K562 (cell line): ENCODE results near the gene SIDT1. TPM values are rescaled to one million over a fixed set of nuclear protein-coding genes. Genes with fewer than 3 reads are reported as not detected.

ENCODE experiments used
- ATAC-seq: fragments of 200-7000 bp; cut with Tn5 transposase; 3 replicates; pipeline ENCODE4 v1.9.1; 2020; ENCODE audit warnings: moderate library complexity
- BruUV-seq: library from RNA; stranded (reverse); fragments of 400-500 nt; replicated peaks from 2 replicates; lab custom pipeline; 2021; lab: Mats Ljungman, UMichigan
- CTCF ChIA-PET: fragments of 300-600 bp; formaldehyde crosslinking; extraction: SDS; loops from one replicate; lab custom pipeline; 2021; ENCODE audit warnings: low intra/inter-chr PET ratio; lab: Yijun Ruan, JAX
- POLR2A ChIA-PET: fragments of 300-600, 350-650 bp; sonication (Branson Sonifier 250); formaldehyde crosslinking; extraction: SDS; loops from one replicate; lab custom pipeline; 2021; ENCODE audit warnings: antibody characterized with exemption, inconsistent platforms; lab: Yijun Ruan, JAX
- DNase-seq, 4 experiments: peaks; one replicate each; pipeline versions ENCODE4 v3.0.0 to v3.0.0-alpha.2; 2011 to 2018; ENCODE audit warnings: low spot score in 3 of 4, mixed read lengths in 3 of 4; ENCODE audit errors: extremely low read depth in 1 of 4
- FAIRE-seq: peaks from 2 replicates; lab custom pipeline; 2011; peaks lifted over from hg19 to GRCh38; lab: Jason Lieb, UNC
- H2AFZ ChIP-seq: 2 replicates; pipeline ENCODE4 v1.6.0; 2011; ENCODE audit warnings: low read depth, low read length, control low read depth, inconsistent platforms
- H3K27ac ChIP-seq: fragments of 200-600 bp; 3 replicates; pipeline ENCODE4 v1.8.0; 2011; ENCODE audit warnings: low read depth, mild to moderate bottlenecking, control low read depth, inconsistent platforms, low read length, moderate library complexity, mixed read lengths; ENCODE audit errors: extremely low read depth
- H3K27me3 ChIP-seq, 2 experiments: fragments of 300-600 bp in 1 of 2; 2 replicates in 1 of 2; 3 replicates in 1 of 2; pipeline versions ENCODE4 v1.6.0 to v1.8.0; 2011; ENCODE audit warnings: inconsistent platforms in 2 of 2, low read length in 2 of 2, mild to moderate bottlenecking in 1 of 2, mixed read lengths in 1 of 2, moderate library complexity in 1 of 2; ENCODE audit not compliant: control insufficient read depth in 2 of 2, insufficient read depth in 2 of 2
- H3K36me3 ChIP-seq: fragments of 300-600 bp; 3 replicates; pipeline ENCODE4 v1.8.0; 2011; ENCODE audit warnings: mild to moderate bottlenecking, low read length, inconsistent platforms; ENCODE audit not compliant: control insufficient read depth, insufficient read depth
- H3K4me1 ChIP-seq, 2 experiments: fragments of 200-600 bp in 1 of 2; replicated peaks in 1 of 2; 2 replicates in 1 of 2; 3 replicates in 1 of 2; pipeline versions ENCODE4 v1.5.1 to v1.8.0; 2011; ENCODE audit warnings: inconsistent platforms in 2 of 2, low read length in 2 of 2, mild to moderate bottlenecking in 1 of 2, mixed read lengths in 1 of 2, moderate library complexity in 1 of 2; ENCODE audit not compliant: control insufficient read depth in 2 of 2, insufficient read depth in 2 of 2
- H3K4me2 ChIP-seq: 2 replicates; pipeline ENCODE4 v1.6.1; 2011; ENCODE audit warnings: low read length, control low read depth, inconsistent platforms, mixed read lengths; ENCODE audit not compliant: insufficient read depth
- H3K4me3 ChIP-seq: fragments of 200-600 bp; sonication (generic), shearing (Covaris generic); 2 replicates; pipeline ENCODE4 v1.5.1; 2016; ENCODE audit warnings: control low read depth, inconsistent platforms
- H3K79me2 ChIP-seq: fragments of 200-600 bp; 3 replicates; pipeline ENCODE4 v1.8.0; 2011; ENCODE audit warnings: low read length, inconsistent platforms; ENCODE audit not compliant: control insufficient read depth, insufficient read depth
- H3K9ac ChIP-seq, 2 experiments: 2 replicates each; pipeline versions ENCODE4 v1.6.0 to v1.6.1; 2011; ENCODE audit warnings: low read depth in 2 of 2, low read length in 2 of 2, control low read depth in 1 of 2, inconsistent platforms in 1 of 2, mild to moderate bottlenecking in 1 of 2, mixed read lengths in 1 of 2; ENCODE audit not compliant: insufficient read depth in 1 of 2
- H3K9me1 ChIP-seq: one replicate; pipeline ENCODE4 v1.6.0; 2011; ENCODE audit warnings: inconsistent platforms, mild to moderate bottlenecking, low read length, moderate library complexity; ENCODE audit not compliant: control insufficient read depth, insufficient read depth
- H3K9me3 ChIP-seq: replicated peaks from 2 replicates; pipeline ENCODE4 v1.5.1; 2011; ENCODE audit warnings: low read depth, low read length, inconsistent platforms; ENCODE audit not compliant: control insufficient read depth, insufficient read depth
- H4K20me1 ChIP-seq: replicated peaks from 2 replicates; pipeline ENCODE4 v1.6.1; 2011; ENCODE audit warnings: low read length, inconsistent platforms, mixed read lengths; ENCODE audit not compliant: control insufficient read depth, insufficient read depth
- CBFA2T3 ChIP-seq: fragments of 450-650 bp; IDR thresholded peaks from 2 replicates; pipeline ENCODE4 v1.6.1; 2017
- NCOA1 ChIP-seq: fragments of 450-650 bp; IDR thresholded peaks from 2 replicates; pipeline ENCODE4 v1.6.1; 2016; ENCODE audit warnings: low read depth
- SREBF1 ChIP-seq: fragments of 150-350 bp; IDR thresholded peaks from 2 replicates; pipeline ENCODE4 v1.6.1; 2014; ENCODE audit warnings: antibody characterized with exemption, low read depth, low read length, borderline replicate concordance
- WGBS: fragments of 100-300 bp; shearing (Covaris generic); methylation state at CpG from one replicate; pipeline ENCODE4 v1.1.6; 2016; ENCODE audit warnings: low coverage, mixed read lengths; ENCODE audit not compliant: insufficient coverage; ENCODE audit errors: missing lambda C conversion rate; 5-methylcytosine and 5-hydroxymethylcytosine counted together
- in situ Hi-C: fragments of 300-500 bp; cut with MboI; formaldehyde crosslinking; loops from 4 replicates; pipeline ENCODE4 v1.15.0; 2018; ENCODE audit warnings: inconsistent platforms, mixed read lengths
- intact Hi-C: fragments of 100-400 bp; cut with micrococcal nuclease; formaldehyde crosslinking; loops from 2 replicates; pipeline ENCODE4 v1.14.2; 2022
- polyA plus RNA-seq, 8 experiments: library from polyadenylated mRNA; depleted of rRNA in 4 of 8; stranded (reverse) in 5 of 8; unstranded in 3 of 8; fragments of >200 nt; fragmentation: Nextera tagmentation in 2 of 8; fragmentation: Illumina TruSeq in 1 of 8; extraction: Ambion mirVana in 2 of 8; extraction: Trizol in 1 of 8; gene quantifications; 2 replicates each; pipeline versions ENCODE4 v1.2.1 to v1.2.3, GENCODE V29; 2011 to 2014; ENCODE audit warnings: inconsistent platforms in 1 of 8, missing spikeins in 1 of 8
- total RNA-seq, 7 experiments: library from RNA; depleted of rRNA in 6 of 7; stranded (reverse); fragments of >200 nt in 6 of 7; fragmentation: Illumina TruSeq in 2 of 7; extraction: Trizol in 2 of 7; gene quantifications; 2 replicates each; pipeline versions ENCODE4 v1.2.1 to v1.2.3, GENCODE V29; 2011 to 2021; ENCODE audit warnings: low replicate concordance in 1 of 7
- TF ChIP-seq, protein P1 (sequence below): fragments of 250-450 bp; sonication (Bioruptor Pico); IDR thresholded peaks from 2 replicates; pipeline ENCODE4 v1.8.0; 2022; ENCODE audit warnings: moderate library complexity, mild to moderate bottlenecking, inconsistent platforms
- TF ChIP-seq, protein P2 (sequence below), 2 experiments: fragments of 450-650 bp in 1 of 2; sonication (generic) in 1 of 2; formaldehyde crosslinking in 1 of 2; IDR thresholded peaks; 2 replicates each; pipeline versions ENCODE4 v1.7.1 to v1.9.0; 2016 to 2022; ENCODE audit warnings: inconsistent platforms in 1 of 2, mild to moderate bottlenecking in 1 of 2, missing genetic modification reagents in 1 of 2

Gene SIDT1
- total and polyA plus RNA-seq, 9 of the 15 experiments (the other 6 are each of a cell fraction or from before 2014, with no cell fraction given) = not detected

DNA sequence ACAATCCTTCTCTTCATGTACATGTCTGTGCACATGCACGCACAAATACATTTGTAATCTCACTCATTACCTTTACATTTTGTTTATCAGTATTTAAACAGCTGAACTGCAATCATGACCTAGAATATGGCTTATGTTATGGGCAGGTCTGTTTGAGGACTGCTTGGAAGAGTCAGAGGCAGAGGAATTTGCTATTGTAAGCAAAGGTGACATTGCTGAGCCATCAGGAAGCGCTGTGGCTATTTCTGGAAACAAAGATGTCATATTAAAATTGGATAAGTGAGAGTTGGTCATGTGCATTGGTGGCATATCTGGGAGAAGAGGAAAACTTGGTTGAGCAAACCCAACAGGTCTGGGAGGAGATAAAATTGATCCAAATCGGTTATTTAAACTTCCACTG, 122.5 kb downstream of the SIDT1 start:
- ATAC-seq (no peak), FAIRE-seq (no peak), DNase-seq (no peak)
- WGBS = 15% methylated on average over 3 of the region's 3 CpGs
- POLR2A ChIA-PET = no interaction called here
- BruUV-seq = no TSS peak
- no peaks in the 10 kb centered on the region for H4K20me1 ChIP-seq
- TF ChIP-seq CBFA2T3 (peak; percentile 40), SREBF1 (no peak)
- TF ChIP-seq, protein P1, sequence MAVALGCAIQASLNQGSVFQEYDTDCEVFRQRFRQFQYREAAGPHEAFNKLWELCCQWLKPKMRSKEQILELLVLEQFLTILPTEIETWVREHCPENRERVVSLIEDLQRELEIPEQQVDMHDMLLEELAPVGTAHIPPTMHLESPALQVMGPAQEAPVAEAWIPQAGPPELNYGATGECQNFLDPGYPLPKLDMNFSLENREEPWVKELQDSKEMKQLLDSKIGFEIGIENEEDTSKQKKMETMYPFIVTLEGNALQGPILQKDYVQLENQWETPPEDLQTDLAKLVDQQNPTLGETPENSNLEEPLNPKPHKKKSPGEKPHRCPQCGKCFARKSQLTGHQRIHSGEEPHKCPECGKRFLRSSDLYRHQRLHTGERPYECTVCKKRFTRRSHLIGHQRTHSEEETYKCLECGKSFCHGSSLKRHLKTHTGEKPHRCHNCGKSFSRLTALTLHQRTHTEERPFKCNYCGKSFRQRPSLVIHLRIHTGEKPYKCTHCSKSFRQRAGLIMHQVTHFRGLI (CRISPR knock-in tag) = no peak
- TF ChIP-seq, all 486 proteins: peak for 1
- no peak overlapping the region for H2AFZ ChIP-seq
- no peak overlapping the region for H3K4me2 ChIP-seq
- H3K27me3 ChIP-seq = no peaks in the 10 kb centered on the region
- in situ Hi-C loops = no loop called here
- no peaks in the 10 kb centered on the region for H3K9me3 ChIP-seq
- H3K4me1 ChIP-seq = no peaks in the 10 kb centered on the region
- H3K36me3 ChIP-seq = no peaks in the 10 kb centered on the region
- H3K4me3 ChIP-seq = no peak overlapping the region
- H3K27ac ChIP-seq = no peak overlapping the region
- CTCF ChIA-PET = no interaction called here
- no peak overlapping the region for H3K9ac ChIP-seq
- no peaks in the 10 kb centered on the region for H3K79me2 ChIP-seq
- intact Hi-C loops = no loop called here
- no peaks in the 10 kb centered on the region for H3K9me1 ChIP-seq

DNA sequence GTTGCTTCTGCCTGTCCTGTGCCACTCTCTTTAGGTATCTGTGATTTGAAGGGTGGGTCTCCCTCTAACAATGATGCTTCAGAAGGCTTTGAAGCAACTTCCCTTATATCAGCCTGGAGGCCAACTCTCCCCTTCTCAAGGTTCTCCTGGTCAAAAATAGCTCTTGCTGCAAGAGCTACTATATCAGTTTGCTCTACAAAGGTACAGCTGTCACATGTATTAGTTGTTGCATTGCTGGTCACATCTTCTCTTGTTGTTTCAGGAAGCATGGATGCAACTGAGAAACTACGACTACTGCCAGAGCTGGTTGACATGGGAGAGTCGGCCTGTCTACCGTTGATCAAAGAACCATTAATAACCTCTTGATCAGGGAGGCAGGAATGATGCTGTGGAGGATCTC, 125.8 kb downstream of the SIDT1 start:
- DNase-seq (no peak), FAIRE-seq (no peak)
- POLR2A ChIA-PET = no interaction called here
- no peak for TF ChIP-seq NCOA1
- TF ChIP-seq, protein P2, sequence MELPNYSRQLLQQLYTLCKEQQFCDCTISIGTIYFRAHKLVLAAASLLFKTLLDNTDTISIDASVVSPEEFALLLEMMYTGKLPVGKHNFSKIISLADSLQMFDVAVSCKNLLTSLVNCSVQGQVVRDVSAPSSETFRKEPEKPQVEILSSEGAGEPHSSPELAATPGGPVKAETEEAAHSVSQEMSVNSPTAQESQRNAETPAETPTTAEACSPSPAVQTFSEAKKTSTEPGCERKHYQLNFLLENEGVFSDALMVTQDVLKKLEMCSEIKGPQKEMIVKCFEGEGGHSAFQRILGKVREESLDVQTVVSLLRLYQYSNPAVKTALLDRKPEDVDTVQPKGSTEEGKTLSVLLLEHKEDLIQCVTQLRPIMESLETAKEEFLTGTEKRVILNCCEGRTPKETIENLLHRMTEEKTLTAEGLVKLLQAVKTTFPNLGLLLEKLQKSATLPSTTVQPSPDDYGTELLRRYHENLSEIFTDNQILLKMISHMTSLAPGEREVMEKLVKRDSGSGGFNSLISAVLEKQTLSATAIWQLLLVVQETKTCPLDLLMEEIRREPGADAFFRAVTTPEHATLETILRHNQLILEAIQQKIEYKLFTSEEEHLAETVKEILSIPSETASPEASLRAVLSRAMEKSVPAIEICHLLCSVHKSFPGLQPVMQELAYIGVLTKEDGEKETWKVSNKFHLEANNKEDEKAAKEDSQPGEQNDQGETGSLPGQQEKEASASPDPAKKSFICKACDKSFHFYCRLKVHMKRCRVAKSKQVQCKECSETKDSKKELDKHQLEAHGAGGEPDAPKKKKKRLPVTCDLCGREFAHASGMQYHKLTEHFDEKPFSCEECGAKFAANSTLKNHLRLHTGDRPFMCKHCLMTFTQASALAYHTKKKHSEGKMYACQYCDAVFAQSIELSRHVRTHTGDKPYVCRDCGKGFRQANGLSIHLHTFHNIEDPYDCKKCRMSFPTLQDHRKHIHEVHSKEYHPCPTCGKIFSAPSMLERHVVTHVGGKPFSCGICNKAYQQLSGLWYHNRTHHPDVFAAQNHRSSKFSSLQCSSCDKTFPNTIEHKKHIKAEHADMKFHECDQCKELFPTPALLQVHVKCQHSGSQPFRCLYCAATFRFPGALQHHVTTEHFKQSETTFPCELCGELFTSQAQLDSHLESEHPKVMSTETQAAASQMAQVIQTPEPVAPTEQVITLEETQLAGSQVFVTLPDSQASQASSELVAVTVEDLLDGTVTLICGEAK (IDR thresholded peaks at IDR 0.05) = no peak
- TF ChIP-seq, protein P2 (CRISPR knock-in tag; IDR thresholded peaks at IDR 0.05) = no peak

More for the DNA sequence above, 125.8 kb downstream of the SIDT1 start:
- Histone ChIP-seq H3K4me1 (no peaks in the 10 kb centered on the region), H3K9me1 (no peaks in the 10 kb centered on the region), H3K9ac (no peak overlapping the region), H3K27me3 (no peaks in the 10 kb centered on the region), H3K4me3 (no peak overlapping the region), H3K4me2 (no peak overlapping the region), H3K27ac (no peak overlapping the region), H3K79me2 (no peaks in the 10 kb centered on the region), H3K36me3 (no peaks in the 10 kb centered on the region), H4K20me1 (no peaks in the 10 kb centered on the region), H2AFZ (no peak overlapping the region), H3K9me3 (no peaks in the 10 kb centered on the region)
- no peak for ATAC-seq
- CTCF ChIA-PET = no interaction called here
- no TSS peak for BruUV-seq
- WGBS = 55% methylated on average over 3 of the region's 3 CpGs
- intact Hi-C loops (no loop called here), in situ Hi-C loops (no loop called here)
